A673 (cell line): ENCODE results near the gene PRSS53.

Experiments used
- CTCF ChIP-seq: fragments of 300-800, 200-600 bp; sonication (generic); conservative IDR thresholded peaks from 2 replicates; pipeline ENCODE4 v1.5.1; 2017; ENCODE audit warnings: low read depth, mild to moderate bottlenecking, antibody characterized with exemption, low read length, moderate library complexity, mixed read lengths
- EZH2 ChIP-seq: fragments of 200-600 bp; sonication (generic); IDR thresholded peaks from 2 replicates; pipeline ENCODE4 v1.6.1; 2017; ENCODE audit warnings: borderline replicate concordance, low read depth, mild to moderate bottlenecking, mixed read lengths, antibody characterized with exemption, low read length; ENCODE audit not compliant: poor library complexity, severe bottlenecking

GRCh38 chr16:31112711-31113110 lies 24.0 kb upstream of the PRSS53 start:
- TF ChIP-seq CTCF, result no peak
- no peak for TF ChIP-seq EZH2
